HG03045 (cell line): Measurements from ENCODE around the gene RPH3AL.
"Not testable (repeated sequence)": the region's sequence is repeated elsewhere in the genome, so short reads cannot be mapped to it uniquely, and the experiment has no call there.

Experiments
- ATAC-seq: cut with Tn5 transposase; IDR thresholded peaks from one replicate; pipeline ENCODE4 v1.9.1; 2021; ENCODE audit warnings: mild to moderate bottlenecking, moderate library complexity; ENCODE audit not compliant: unreplicated experiment

RPH3AL gene

GRCh38 chr17:246226-246625, 106.4 kb downstream of the RPH3AL start:
- ATAC-seq: no peak

DNA sequence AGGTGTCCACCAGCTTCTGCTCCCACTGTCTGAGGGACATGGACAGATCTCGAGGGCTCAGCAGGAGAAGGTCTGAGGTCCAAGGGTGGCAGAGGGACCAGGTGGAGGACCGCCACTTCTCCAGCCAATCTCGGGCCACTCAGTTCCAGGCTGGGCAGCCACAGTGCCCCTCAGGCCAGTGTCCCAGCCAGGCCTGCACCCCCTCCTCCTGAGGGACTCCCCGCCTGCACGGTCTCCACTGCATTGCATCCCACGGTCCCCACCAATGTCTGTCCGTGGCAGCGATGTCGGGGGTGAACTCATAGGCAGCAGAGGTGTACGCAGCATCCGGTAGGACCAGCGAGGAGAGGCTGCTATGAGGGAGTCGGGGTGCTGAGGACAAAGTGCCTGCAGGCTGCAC, 107.0 kb downstream of the RPH3AL start:
- no peak for ATAC-seq

DNA sequence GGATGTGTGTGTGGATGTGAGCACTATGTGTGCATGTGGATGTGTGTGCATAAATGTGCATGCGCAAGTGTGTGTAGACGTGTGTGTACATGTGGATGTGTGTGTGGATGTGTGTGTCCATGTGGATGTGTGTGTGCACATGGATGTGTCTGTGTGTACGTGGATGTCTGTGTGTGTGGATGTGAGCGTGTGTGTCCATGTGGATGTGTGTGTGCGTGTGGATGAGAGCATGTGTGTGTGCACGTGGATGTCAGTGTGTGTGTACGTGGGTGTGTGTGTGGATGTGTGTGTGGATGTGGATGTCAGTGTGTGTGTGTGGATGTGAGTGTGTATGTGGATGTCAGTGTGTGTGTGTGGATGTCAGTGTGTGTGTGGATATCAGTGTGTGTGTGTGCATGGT, 107.6 kb downstream of the RPH3AL start:
- no peak for ATAC-seq

GRCh38 chr17:243924-244323, 108.7 kb downstream of the RPH3AL start:
- not testable (repeated sequence) for ATAC-seq

GRCh38 chr17:238964-239259, 113.7 kb downstream of the RPH3AL start:
- ATAC-seq: no peak

DNA sequence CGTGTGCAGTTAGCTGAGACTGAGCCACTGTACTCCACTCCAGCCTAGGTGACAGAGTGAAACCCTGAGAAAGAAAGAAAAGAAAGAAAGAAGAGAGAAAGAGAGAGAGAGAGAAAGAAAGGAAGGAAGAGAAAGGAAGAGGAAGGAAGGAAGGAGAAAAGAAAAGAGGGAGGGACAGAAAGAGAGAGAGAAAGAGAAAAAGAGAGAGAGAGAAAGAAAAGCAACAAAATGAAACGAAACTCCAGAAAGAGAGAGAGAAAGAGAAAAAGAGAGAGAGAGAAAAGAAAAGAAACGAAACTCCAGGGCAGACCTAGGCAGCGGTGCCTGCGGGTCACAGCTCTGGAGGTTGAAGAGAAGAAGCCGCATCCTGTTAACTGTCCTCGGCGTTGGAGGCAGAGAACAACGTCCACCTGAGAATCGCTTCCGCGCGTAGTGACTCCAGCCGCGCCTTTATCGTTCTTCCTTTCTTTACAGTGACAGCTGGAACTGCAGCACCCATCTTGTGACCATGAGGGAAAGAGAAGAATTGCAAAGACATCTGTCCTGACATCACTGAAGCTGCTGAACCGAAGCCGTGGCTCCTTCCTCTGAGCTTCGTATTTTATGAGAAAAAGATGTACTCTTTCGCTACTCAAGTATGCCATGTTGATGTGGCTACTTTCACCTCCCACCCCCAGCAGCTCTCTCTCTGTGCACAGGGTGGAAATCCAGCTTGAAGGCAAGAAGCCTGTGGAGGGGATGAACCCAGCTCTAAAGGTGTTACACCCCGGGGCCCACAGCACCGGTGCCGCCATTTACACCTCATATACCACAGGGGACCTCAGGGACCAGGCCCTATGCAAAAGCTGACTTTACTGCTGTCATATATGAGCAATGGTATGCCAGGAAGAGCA, 114.3 kb downstream of the RPH3AL start:
- ATAC-seq: no peak

- ATAC-seq: no peak
Measured at GRCh38 chr17:237406-237955, 115.1 kb downstream of the RPH3AL start.

GRCh38 chr17:236641-237405, 115.8 kb downstream of the RPH3AL start:
- no peak for ATAC-seq

GRCh38 chr17:235831-236640, 116.6 kb downstream of the RPH3AL start:
- no peak for ATAC-seq

DNA sequence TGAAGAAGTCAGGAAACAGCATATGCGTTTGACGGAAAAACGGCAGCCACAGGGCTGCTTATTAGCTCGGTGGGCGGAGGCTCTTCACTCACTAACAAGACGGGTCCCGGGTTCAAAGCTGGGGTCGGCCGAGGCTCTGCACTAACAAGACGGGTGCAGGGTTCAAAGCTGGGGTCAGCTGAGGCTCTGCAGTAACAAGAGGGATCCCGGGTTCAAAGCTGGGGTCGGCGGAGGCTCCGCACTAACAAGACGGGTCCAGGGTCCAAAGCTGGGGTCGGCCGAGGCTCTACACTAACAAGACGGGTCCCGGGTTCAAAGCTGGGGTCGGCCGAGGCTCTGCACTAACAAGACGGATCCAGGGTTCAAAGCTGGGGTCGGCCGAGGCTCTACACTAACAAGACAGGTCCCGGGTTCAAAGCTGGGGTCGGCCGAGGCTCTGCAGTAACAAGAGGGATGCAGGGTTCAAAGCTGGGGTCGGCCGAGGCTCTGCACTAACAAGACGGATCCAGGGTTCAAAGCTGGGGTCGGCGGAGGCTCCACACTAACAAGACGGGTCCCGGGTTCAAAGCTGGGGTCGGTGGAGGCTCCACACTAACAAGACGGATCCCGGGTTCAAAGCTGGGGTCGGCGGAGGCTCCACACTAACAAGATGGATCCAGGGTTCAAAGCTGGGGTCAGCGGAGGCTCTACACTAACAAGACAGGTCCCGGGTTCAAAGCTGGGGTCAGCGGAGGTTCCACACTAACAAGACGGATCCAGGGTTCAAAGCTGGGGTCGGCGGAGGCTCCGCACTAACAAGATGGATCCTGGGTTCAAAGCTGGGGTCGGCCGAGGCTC, 117.4 kb downstream of the RPH3AL start:
- ATAC-seq: not testable (repeated sequence)

- not testable (repeated sequence) for ATAC-seq
Measured at GRCh38 chr17:234163-234993, 118.2 kb downstream of the RPH3AL start.

GRCh38 chr17:233473-233941, 119.1 kb downstream of the RPH3AL start:
- no peak for ATAC-seq

DNA sequence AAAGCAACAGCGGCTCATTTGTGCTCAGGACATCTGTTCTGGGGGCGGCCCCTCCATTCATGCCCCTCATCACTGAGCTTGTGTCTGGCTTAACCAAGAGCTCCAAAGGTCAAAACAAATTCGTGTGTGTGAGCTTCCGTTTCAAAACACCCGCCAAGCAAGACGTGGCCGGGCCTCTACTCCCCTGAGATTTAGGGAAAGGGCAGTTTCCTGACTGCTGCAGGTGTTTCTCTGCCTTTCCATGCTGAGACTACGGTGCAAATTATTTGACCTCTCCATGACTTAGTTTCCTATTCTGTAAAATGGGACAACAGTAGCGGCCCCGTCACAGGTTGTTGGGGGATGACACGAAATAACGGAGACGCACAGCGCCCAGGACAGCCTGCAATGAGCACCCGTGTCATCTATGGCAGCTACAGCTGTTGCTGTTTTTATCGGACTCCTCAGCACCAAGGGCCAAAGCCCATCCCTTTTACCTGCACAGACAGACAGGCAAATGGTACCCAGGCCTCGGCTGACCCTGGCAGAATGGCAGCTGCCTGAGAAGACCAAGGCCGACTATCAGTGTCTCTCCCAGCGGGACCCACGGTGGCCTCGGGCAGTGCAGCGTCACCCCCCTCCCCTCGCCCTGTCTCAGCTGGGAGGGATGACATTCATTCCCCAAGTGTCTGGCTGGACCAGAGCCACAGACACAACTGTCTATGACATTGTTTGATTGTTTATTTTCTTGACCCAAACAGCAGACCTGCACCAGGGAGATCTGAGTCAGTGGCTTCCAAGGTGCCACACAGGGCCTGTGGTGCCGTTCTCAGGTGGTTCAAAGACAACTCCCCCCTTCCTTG, 120.4 kb downstream of the RPH3AL start:
- ATAC-seq: no peak

GRCh38 chr17:231191-231965, 121.2 kb downstream of the RPH3AL start:
- ATAC-seq: no peak

- no peak for ATAC-seq
Measured at GRCh38 chr17:230395-230770, 122.2 kb downstream of the RPH3AL start.

GRCh38 chr17:229709-230394, 122.8 kb downstream of the RPH3AL start:
- ATAC-seq: no peak
